ENCODE data around the gene TRAF3.
"Not testable (repeated sequence)": the region's sequence is repeated elsewhere in the genome, so short reads cannot be mapped to it uniquely, and the experiment has no call there.

Gene TRAF3

GRCh38 chr14:102868956-102869547 is 91.8 kb downstream of the TRAF3 start:
- no peak for FAIRE-seq

GRCh38 chr14:102870246-102870645 is 93.0 kb downstream of the TRAF3 start:
- no peak for FAIRE-seq

- FAIRE-seq, result no peak
Observed at GRCh38 chr14:102870994-102871831, 94.0 kb downstream of the TRAF3 start.

GRCh38 chr14:102872020-102872419 is 94.8 kb downstream of the TRAF3 start:
- no peak for FAIRE-seq

- FAIRE-seq, result no peak
Observed at GRCh38 chr14:102873131-102873530, 95.9 kb downstream of the TRAF3 start.

GRCh38 chr14:102873546-102874061 is 96.4 kb downstream of the TRAF3 start:
- no peak for FAIRE-seq

- no peak for FAIRE-seq
Observed at GRCh38 chr14:102875652-102876051, 98.4 kb downstream of the TRAF3 start.

- FAIRE-seq, result not testable (repeated sequence)
Observed at GRCh38 chr14:102877511-102877910, 100.3 kb downstream of the TRAF3 start.

- FAIRE-seq, result no peak
Observed at GRCh38 chr14:102878174-102878969, 101.1 kb downstream of the TRAF3 start.

- FAIRE-seq, result no peak
Observed at GRCh38 chr14:102878970-102879460, 101.8 kb downstream of the TRAF3 start.

GRCh38 chr14:102882226-102882906 is 105.1 kb downstream of the TRAF3 start:
- no peak for FAIRE-seq

- no peak for FAIRE-seq
Observed at GRCh38 chr14:102883089-102883541, 105.9 kb downstream of the TRAF3 start.

GRCh38 chr14:102883554-102883953 is 106.3 kb downstream of the TRAF3 start:
- FAIRE-seq, result no peak

- no peak for FAIRE-seq
Observed at GRCh38 chr14:102885737-102886447, 108.6 kb downstream of the TRAF3 start.

GRCh38 chr14:102888748-102889147 is 111.5 kb downstream of the TRAF3 start:
- FAIRE-seq, result no peak

- FAIRE-seq, result no peak
Observed at GRCh38 chr14:102889615-102890014, 112.4 kb downstream of the TRAF3 start.

GRCh38 chr14:102891111-102891510 is 113.9 kb downstream of the TRAF3 start:
- no peak for FAIRE-seq

GRCh38 chr14:102891556-102891955 is 114.3 kb downstream of the TRAF3 start:
- no peak for FAIRE-seq

GRCh38 chr14:102892651-102893050 is 115.4 kb downstream of the TRAF3 start:
- FAIRE-seq, result no peak

- FAIRE-seq, result no peak
Observed at GRCh38 chr14:102893452-102893851, 116.2 kb downstream of the TRAF3 start.

- not testable (repeated sequence) for FAIRE-seq
Observed at GRCh38 chr14:102896735-102897134, 119.5 kb downstream of the TRAF3 start.

Measured in endometrium (tissue), 2 donors.